BE2C (cell line): ENCODE measurements around the gene KIAA0040.

Experiments used
- DNase-seq: peaks from one replicate; pipeline ENCODE4 v3.0.0-alpha.2; 2020
- H3K27me3 ChIP-seq: fragments of 250-450 bp; sonication (Bioruptor Pico); 2 replicates; pipeline ENCODE4 v1.5.1; 2020; ENCODE audit warnings: mild to moderate bottlenecking
- H3K36me3 ChIP-seq: fragments of 250-450 bp; sonication (Bioruptor Pico); 2 replicates; pipeline ENCODE4 v1.5.1; 2020; ENCODE audit warnings: mild to moderate bottlenecking
- H3K4me1 ChIP-seq: fragments of 250-450 bp; sonication (Bioruptor Pico); 2 replicates; pipeline ENCODE4 v1.5.1; 2020
- H3K4me3 ChIP-seq: 2 replicates; pipeline ENCODE4 v1.5.1; 2011; ENCODE audit warnings: low read depth, low read length
- H3K9me3 ChIP-seq: fragments of 250-450 bp; sonication (Bioruptor Pico); 2 replicates; pipeline ENCODE4 v1.5.1; 2020
- TF ChIP-seq, protein P1 (sequence below): IDR thresholded peaks from 2 replicates; pipeline ENCODE4 v1.5.1; 2012; ENCODE audit warnings: mild to moderate bottlenecking, low read depth, low read length

The KIAA0040 gene

DNA sequence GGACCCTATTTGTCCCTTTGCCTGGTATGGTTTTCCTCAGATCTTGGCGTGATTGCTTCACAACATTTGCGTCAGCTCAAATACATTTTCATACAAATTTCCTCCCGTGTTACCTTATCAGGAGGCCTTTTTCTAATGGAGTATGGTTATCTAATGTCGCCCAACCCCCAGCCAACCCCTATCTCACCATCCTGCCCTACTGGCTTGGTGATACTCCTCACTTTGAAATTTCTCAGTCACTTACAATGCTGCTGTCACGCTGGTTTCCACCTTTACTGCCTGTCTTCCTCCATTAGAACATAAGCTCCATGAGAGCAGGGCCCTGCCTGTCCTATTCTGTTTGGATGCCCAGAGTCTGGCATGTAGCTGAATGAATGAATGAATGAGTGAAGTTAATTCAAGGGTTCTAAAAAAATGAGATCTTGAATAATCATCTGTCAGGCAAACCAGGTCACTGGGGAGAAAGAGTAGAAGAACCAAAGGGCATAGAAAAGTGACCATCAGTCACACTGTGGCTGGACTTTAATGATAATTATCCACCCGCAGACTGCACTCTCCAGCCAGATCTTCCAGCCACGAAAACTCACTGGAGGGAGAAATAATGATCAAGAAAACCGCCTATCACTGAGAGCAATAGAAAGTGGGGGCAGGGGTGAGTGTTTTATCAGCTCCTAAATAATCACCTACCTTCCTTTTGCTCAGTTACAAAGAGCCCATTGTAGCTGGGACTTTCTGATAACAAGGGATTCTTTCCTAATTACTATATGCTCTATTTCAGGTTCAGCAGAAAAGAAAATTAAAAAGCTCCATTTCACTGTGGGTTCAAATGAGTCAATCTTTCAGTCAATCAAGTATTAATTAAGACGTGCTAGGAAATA, 21.3 kb downstream of the KIAA0040 start:
- no peaks in the 10 kb centered on the region for H3K9me3 ChIP-seq
- no peaks in the 10 kb centered on the region for H3K4me1 ChIP-seq
- no peak for DNase-seq
- H3K4me3 ChIP-seq, result no peak overlapping the region
- TF ChIP-seq, protein P1, sequence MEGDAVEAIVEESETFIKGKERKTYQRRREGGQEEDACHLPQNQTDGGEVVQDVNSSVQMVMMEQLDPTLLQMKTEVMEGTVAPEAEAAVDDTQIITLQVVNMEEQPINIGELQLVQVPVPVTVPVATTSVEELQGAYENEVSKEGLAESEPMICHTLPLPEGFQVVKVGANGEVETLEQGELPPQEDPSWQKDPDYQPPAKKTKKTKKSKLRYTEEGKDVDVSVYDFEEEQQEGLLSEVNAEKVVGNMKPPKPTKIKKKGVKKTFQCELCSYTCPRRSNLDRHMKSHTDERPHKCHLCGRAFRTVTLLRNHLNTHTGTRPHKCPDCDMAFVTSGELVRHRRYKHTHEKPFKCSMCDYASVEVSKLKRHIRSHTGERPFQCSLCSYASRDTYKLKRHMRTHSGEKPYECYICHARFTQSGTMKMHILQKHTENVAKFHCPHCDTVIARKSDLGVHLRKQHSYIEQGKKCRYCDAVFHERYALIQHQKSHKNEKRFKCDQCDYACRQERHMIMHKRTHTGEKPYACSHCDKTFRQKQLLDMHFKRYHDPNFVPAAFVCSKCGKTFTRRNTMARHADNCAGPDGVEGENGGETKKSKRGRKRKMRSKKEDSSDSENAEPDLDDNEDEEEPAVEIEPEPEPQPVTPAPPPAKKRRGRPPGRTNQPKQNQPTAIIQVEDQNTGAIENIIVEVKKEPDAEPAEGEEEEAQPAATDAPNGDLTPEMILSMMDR, result no peak
- H3K36me3 ChIP-seq, result no peaks in the 10 kb centered on the region
- peaks cover 1% of the 10 kb centered on the region; the same call in 1 of the 2 replicates for H3K27me3 ChIP-seq

DNA sequence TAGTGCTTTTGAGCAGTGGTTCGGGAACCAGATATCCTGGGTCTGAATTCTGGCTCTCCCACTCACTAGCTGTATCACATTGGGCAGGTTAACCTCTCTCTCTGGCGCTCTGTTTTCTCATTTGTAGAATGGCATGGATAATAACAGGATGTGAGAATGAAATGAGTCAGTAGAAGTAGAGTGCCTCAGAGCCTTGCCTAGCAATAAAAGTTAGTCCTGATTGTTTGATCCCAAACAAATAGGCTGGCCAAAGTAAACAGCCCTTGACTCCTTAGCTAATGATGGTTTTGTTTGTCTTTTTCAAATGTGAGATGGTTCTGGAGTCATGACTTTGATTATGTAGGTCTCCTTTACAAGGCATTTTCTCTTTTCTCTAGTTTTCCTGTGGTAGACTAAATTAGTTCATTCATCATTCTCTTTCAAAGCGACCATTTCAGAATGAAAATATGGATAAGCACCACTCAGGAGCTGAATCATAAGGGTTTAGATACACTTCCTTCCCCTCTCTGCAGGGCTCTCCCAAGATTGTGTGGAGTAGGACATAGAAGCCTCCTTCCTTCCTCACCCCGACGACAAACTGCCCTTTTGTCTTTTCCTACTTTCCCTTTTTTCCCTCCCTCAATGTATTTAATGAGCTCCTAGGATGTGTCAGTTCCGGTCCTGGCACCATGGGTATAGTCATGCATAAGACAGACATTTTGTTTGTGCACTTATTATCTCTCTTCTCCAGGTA, 23.1 kb downstream of the KIAA0040 start:
- H3K36me3 ChIP-seq, result no peaks in the 10 kb centered on the region
- no peaks in the 10 kb centered on the region for H3K9me3 ChIP-seq
- peaks cover 2% of the 10 kb centered on the region; the same call in 1 of the 2 replicates for H3K27me3 ChIP-seq
- DNase-seq, result no peak
- TF ChIP-seq, protein P1, result no peak
- no peaks in the 10 kb centered on the region for H3K4me1 ChIP-seq
- no peak overlapping the region for H3K4me3 ChIP-seq

DNA sequence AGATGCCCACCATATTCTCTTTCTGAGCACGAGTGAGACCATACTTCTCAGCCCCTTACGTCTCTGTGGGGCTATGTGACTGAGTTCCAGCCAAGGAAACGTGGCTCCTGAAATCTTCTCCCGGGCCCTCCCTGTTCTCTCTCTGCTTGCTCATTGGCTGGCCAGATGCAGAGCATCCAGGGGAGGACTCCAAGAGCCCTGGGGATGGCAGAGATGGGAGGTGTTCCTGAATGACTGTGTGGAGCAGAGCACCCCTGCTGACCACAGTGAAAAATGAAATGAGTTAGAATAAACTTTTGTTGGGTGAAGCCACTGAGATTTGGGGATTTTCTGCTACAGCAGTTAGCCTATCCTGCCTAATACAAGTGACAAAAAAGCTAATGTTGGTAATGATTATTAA, 23.8 kb downstream of the KIAA0040 start:
- Histone ChIP-seq H3K27me3 (peaks cover 2% of the 10 kb centered on the region; the same call in 1 of the 2 replicates), H3K9me3 (no peaks in the 10 kb centered on the region), H3K36me3 (no peaks in the 10 kb centered on the region), H3K4me3 (no peak overlapping the region), H3K4me1 (no peaks in the 10 kb centered on the region)
- no peak for DNase-seq
- TF ChIP-seq, protein P1, result no peak

DNA sequence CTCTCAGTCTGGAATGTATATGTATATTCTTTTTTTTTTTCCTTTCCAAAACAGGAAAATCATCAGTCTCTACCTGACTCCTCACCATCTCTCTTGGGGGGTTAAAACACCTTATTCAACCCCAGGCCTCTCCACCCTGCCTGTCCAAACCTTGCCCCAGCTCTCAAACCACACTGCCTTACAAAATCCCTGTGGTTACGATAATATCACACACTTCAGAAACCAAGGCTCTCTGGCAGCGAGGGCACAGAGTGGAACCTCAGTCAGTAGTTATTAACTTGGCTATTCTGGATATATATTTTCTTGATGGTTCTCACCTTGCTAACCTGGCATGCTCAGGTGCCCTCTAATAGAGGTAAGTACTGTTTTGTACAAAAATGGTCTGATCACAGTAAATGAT, 24.7 kb downstream of the KIAA0040 start:
- H3K27me3 ChIP-seq, result peaks cover 2% of the 10 kb centered on the region; the same call in 1 of the 2 replicates
- no peaks in the 10 kb centered on the region for H3K9me3 ChIP-seq
- H3K36me3 ChIP-seq, result no peaks in the 10 kb centered on the region
- H3K4me1 ChIP-seq, result no peaks in the 10 kb centered on the region
- TF ChIP-seq, protein P1, result no peak
- no peak for DNase-seq
- H3K4me3 ChIP-seq, result no peak overlapping the region

DNA sequence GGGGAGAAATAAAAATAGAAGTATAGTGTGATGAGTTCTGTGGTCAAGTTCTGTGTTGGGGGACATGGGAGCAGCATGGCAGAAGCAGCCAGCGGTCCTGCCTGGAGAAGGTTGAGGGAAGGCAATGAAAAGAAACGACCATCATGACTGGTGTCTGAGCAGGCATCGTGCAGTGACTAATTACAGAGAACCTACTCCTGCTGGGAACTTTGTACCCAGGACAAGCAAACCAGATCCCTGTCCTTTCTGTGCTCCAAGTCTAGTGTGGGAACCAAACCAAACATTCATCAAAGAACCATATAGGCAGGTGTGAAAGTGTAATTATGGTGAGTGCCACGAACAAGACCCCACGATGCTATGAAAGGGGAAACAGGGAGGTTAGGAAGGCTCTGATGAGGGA, 25.8 kb downstream of the KIAA0040 start:
- H3K4me3 ChIP-seq, result no peak overlapping the region
- no peak for DNase-seq
- peaks cover 2% of the 10 kb centered on the region; the same call in 1 of the 2 replicates for H3K27me3 ChIP-seq
- H3K9me3 ChIP-seq, result no peaks in the 10 kb centered on the region
- TF ChIP-seq, protein P1, result no peak
- no peaks in the 10 kb centered on the region for H3K4me1 ChIP-seq
- H3K36me3 ChIP-seq, result no peaks in the 10 kb centered on the region
